IMR-90 (cell line): ENCODE measurements around the gene UPK3B. TPM values are rescaled to one million over a fixed set of nuclear protein-coding genes. Genes with fewer than 3 reads are reported as not detected.
"Not testable (repeated sequence)": the region's sequence is repeated elsewhere in the genome, so short reads cannot be mapped to it uniquely, and the experiment has no call there.

Source experiments
- ATAC-seq: fragments of 200-7000 bp; cut with Tn5 transposase; 2 replicates; pipeline ENCODE4 v1.9.1; 2020; ENCODE audit warnings: low read depth, mild to moderate bottlenecking, moderate library complexity
- BruUV-seq: library from RNA; stranded (reverse); fragments of 400-500 nt; replicated peaks from 2 replicates; lab custom pipeline; 2021; lab: Mats Ljungman, UMichigan
- CTCF ChIA-PET: fragments of 300-600 bp; formaldehyde crosslinking; extraction: SDS; loops from one replicate; lab custom pipeline; 2021; ENCODE audit warnings: antibody characterized with exemption; lab: Yijun Ruan, JAX
- POLR2A ChIA-PET: fragments of 300-600 bp; sonication (Branson Sonifier 250); formaldehyde crosslinking; loops from one replicate; lab custom pipeline; 2022; ENCODE audit warnings: antibody characterized with exemption; ENCODE audit not compliant: unreplicated experiment; lab: Charles Lee
- DNase-seq: peaks from one replicate; pipeline ENCODE4 v3.0.0; 2013
- H2AFZ ChIP-seq: replicated peaks from 2 replicates; pipeline ENCODE3; 2013; ENCODE audit warnings: low read length, mild to moderate bottlenecking; ENCODE audit not compliant: poor library complexity
- H2AK5ac ChIP-seq: 2 replicates; pipeline ENCODE4 v1.6.1; 2013; ENCODE audit warnings: low read depth, low read length, inconsistent platforms
- H2AK9ac ChIP-seq: replicated peaks from 2 replicates; pipeline ENCODE3; 2013; ENCODE audit warnings: mild to moderate bottlenecking, low read depth, low read length, moderate library complexity; ENCODE audit not compliant: poor library complexity
- H2BK120ac ChIP-seq: 2 replicates; pipeline ENCODE4 v1.6.1; 2013; ENCODE audit warnings: low read depth, low read length, inconsistent platforms
- H2BK15ac ChIP-seq: 3 replicates; pipeline ENCODE4 v1.6.1; 2013; ENCODE audit warnings: low read depth, low read length, inconsistent platforms
- H2BK20ac ChIP-seq: 2 replicates; pipeline ENCODE4 v1.6.1; 2013; ENCODE audit warnings: low read depth, mild to moderate bottlenecking, inconsistent platforms, low read length, moderate library complexity
- H2BK5ac ChIP-seq: 2 replicates; pipeline ENCODE4 v1.6.1; 2013; ENCODE audit warnings: mild to moderate bottlenecking, low read depth, low read length, inconsistent platforms; ENCODE audit not compliant: poor library complexity, severe bottlenecking
- H3K14ac ChIP-seq: replicated peaks from 2 replicates; pipeline ENCODE4 v1.6.1; 2013; ENCODE audit warnings: low read depth, low read length, inconsistent platforms
- H3K18ac ChIP-seq: 2 replicates; pipeline ENCODE4 v1.6.1; 2013; ENCODE audit warnings: low read depth, low read length, control low read depth
- H3K23ac ChIP-seq: 2 replicates; pipeline ENCODE4 v1.6.1; 2013; ENCODE audit warnings: low read depth, low read length, inconsistent platforms
- H3K27ac ChIP-seq: 2 replicates; pipeline ENCODE4 v1.5.1; 2013; ENCODE audit warnings: mild to moderate bottlenecking, control low read depth, low read length; ENCODE audit not compliant: insufficient read depth
- H3K27me3 ChIP-seq: 2 replicates; pipeline ENCODE4 v1.6.1; 2013; ENCODE audit warnings: low read length; ENCODE audit not compliant: control insufficient read depth, insufficient read depth
- H3K36me3 ChIP-seq: 2 replicates; pipeline ENCODE4 v1.6.1; 2013; ENCODE audit warnings: low read length, mixed read lengths; ENCODE audit not compliant: control insufficient read depth, insufficient read depth
- H3K4ac ChIP-seq: 2 replicates; pipeline ENCODE4 v1.6.1; 2013; ENCODE audit warnings: low read depth, low read length, inconsistent platforms
- H3K4me1 ChIP-seq: 2 replicates; pipeline ENCODE4 v1.6.1; 2013; ENCODE audit warnings: low read length, mixed read lengths; ENCODE audit not compliant: control insufficient read depth, insufficient read depth
- H3K4me2 ChIP-seq: 2 replicates; pipeline ENCODE4 v1.6.1; 2013; ENCODE audit warnings: low read depth, mild to moderate bottlenecking, control low read depth, low read length, moderate library complexity
- H3K4me3 ChIP-seq: 2 replicates; pipeline ENCODE4 v1.5.1; 2013; ENCODE audit warnings: low read depth, mild to moderate bottlenecking, control low read depth, low read length, moderate library complexity; ENCODE audit not compliant: insufficient read depth
- H3K56ac ChIP-seq: 2 replicates; pipeline ENCODE4 v1.6.1; 2013; ENCODE audit warnings: low read length, inconsistent platforms; ENCODE audit not compliant: insufficient read depth; ENCODE audit errors: extremely low read depth
- H3K79me1 ChIP-seq, 2 experiments: 2 replicates each; pipeline ENCODE4 v1.6.1; 2013; ENCODE audit warnings: low read length in 2 of 2, inconsistent platforms in 1 of 2, low read depth in 1 of 2
- H3K9ac ChIP-seq: 2 replicates; pipeline ENCODE4 v1.6.1; 2013; ENCODE audit warnings: low read depth, low read length, control low read depth
- H3K9me1 ChIP-seq: 2 replicates; pipeline ENCODE4 v1.6.1; 2013; ENCODE audit warnings: low read length, inconsistent platforms; ENCODE audit not compliant: insufficient read depth
- H3K9me3 ChIP-seq: 2 replicates; pipeline ENCODE4 v1.6.1; 2013; ENCODE audit warnings: low read length; ENCODE audit not compliant: control insufficient read depth, insufficient read depth
- H4K20me1 ChIP-seq: 2 replicates; pipeline ENCODE4 v1.6.1; 2013; ENCODE audit warnings: low read length, inconsistent platforms; ENCODE audit not compliant: insufficient read depth
- H4K5ac ChIP-seq: 2 replicates; pipeline ENCODE4 v1.6.1; 2013; ENCODE audit warnings: mild to moderate bottlenecking, low read depth, low read length, control low read depth
- H4K8ac ChIP-seq, 2 experiments: 2 replicates each; pipeline ENCODE4 v1.6.1; 2013; ENCODE audit warnings: low read depth in 2 of 2, low read length in 2 of 2, control low read depth in 1 of 2, inconsistent platforms in 1 of 2
- H4K91ac ChIP-seq: 2 replicates; pipeline ENCODE4 v1.6.1; 2013; ENCODE audit warnings: low read depth, low read length, inconsistent platforms; ENCODE audit not compliant: insufficient read depth
- WGBS, 2 experiments: methylation state at CpG; one replicate each; pipeline versions ENCODE4 v1.1.5 to v1.1.7; 2013; ENCODE audit warnings: missing lambda C conversion rate in 2 of 2; ENCODE audit not compliant: insufficient read length in 1 of 2; ENCODE audit errors: extremely low coverage in 2 of 2; 5-methylcytosine and 5-hydroxymethylcytosine counted together
- dilution Hi-C: fragments of 300-500 bp; cut with HindIII; formaldehyde crosslinking; loops from one replicate; pipeline ENCODE4 v1.14.3; 2018; ENCODE audit warnings: low sequenced_read_pairs; ENCODE audit not compliant: unreplicated experiment
- in situ Hi-C: fragments of 300-500 bp; cut with MboI; formaldehyde crosslinking; loops from 3 replicates; pipeline ENCODE4 v1.14.3; 2019; ENCODE audit warnings: low sequenced_read_pairs, inconsistent platforms, mixed read lengths
- intact Hi-C: fragments of 100-400 bp; cut with micrococcal nuclease; formaldehyde crosslinking; loops from 2 replicates; pipeline ENCODE4 v1.10.0; 2022
- polyA plus RNA-seq, 3 experiments: library from polyadenylated mRNA; depleted of rRNA; stranded (reverse); fragments of >200 nt; gene quantifications; 2 replicates each; pipeline ENCODE4 v1.2.3, GENCODE V29; 2012; ENCODE audit warnings: low replicate concordance in 1 of 3
- total RNA-seq: library from RNA; depleted of rRNA; stranded (reverse); fragments of >200 nt; gene quantifications from 2 replicates; pipeline ENCODE4 v1.2.3, GENCODE V29; 2012

UPK3B gene
- total and polyA plus RNA-seq, 2 of the 4 experiments (the other 2 are of a cell fraction), result 0.26 TPM; not detected in 1

DNA sequence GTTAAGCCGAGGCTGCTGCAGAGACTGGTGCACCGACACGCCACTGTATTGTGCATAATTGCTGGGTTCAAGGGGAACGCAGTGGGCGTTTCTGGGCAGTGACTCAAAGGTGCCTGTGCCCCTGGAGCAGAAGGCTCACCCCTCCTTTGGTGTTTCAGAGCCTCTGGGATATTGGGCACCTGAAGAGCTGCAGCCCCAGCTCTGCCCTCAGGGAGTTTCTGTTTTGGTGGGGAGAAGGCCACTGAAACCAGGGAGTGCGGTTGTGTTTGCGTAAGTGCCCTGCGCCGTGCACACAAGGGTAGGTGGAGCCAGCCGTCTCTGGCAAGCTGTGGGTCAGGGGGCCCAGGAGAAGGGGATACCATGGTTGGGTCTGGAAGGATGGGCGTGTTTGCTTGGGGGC is 34.1 kb upstream of the UPK3B start:
- H4K91ac ChIP-seq, BruUV-seq, H3K36me3 ChIP-seq, H2AK9ac ChIP-seq, H4K8ac ChIP-seq, H3K79me1 ChIP-seq, H2BK20ac ChIP-seq, H3K56ac ChIP-seq, H4K5ac ChIP-seq, ATAC-seq, CTCF ChIA-PET, H3K4me3 ChIP-seq, in situ Hi-C loops, POLR2A ChIA-PET, H3K27ac ChIP-seq, H3K4ac ChIP-seq, H2BK120ac ChIP-seq, H3K18ac ChIP-seq, H3K9me1 ChIP-seq, H2AK5ac ChIP-seq, H3K14ac ChIP-seq, H3K27me3 ChIP-seq, H3K4me2 ChIP-seq, H4K20me1 ChIP-seq, H2BK5ac ChIP-seq, H3K9me3 ChIP-seq, H2AFZ ChIP-seq, H3K23ac ChIP-seq, H3K4me1 ChIP-seq, dilution Hi-C loops, DNase-seq, H3K9ac ChIP-seq, H2BK15ac ChIP-seq, intact Hi-C loops: not testable (repeated sequence)
- WGBS, 2 experiments, result no CpG with 5 or more reads among the region's 11 CpGs

DNA sequence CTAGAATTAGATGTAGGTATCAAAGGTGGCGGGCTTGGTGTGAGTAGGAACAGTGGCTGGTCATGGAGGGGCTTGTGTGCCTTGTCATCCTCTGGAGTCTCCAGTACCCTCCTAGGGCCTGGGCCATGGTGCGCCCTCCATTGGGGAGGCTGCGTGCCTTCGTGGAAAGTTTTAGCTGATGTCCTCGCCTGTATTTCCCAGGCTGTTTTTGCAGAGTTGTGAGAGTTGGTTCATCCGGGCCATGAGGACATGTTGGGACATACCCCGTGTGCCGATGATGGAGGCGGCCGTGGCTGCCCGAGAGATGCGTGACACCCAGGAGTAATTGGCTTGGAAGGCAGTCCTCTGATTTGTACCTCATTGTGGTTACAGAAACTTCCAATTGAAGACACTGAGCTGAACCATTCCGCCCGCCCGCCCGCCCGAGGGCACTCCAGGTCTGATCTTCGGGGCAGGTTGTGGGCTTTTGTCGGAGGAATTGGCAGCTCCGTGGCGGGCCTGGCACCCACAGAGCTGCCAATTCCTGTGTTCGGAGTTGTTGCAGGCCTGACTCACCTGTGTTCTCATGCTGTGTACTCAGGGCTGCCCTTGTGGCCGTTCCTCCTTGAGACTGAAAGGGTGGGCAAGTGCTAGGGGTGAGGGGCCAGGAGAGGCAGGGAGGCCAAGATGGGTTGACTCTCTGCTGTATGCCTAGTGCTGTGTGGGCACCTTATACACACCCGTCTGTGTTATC is 33.4 kb upstream of the UPK3B start:
- H3K36me3 ChIP-seq, H4K91ac ChIP-seq, H4K20me1 ChIP-seq, H3K9ac ChIP-seq, H3K27ac ChIP-seq, H3K4ac ChIP-seq, H3K4me1 ChIP-seq, H3K9me3 ChIP-seq, H3K79me1 ChIP-seq, H4K8ac ChIP-seq, H3K18ac ChIP-seq, H2BK120ac ChIP-seq, H3K9me1 ChIP-seq, H3K4me2 ChIP-seq, H2BK5ac ChIP-seq, in situ Hi-C loops, H3K14ac ChIP-seq, H2AK9ac ChIP-seq, POLR2A ChIA-PET, CTCF ChIA-PET, ATAC-seq, intact Hi-C loops, H2AK5ac ChIP-seq, dilution Hi-C loops, H2BK20ac ChIP-seq, DNase-seq, H2BK15ac ChIP-seq, H3K56ac ChIP-seq, H3K4me3 ChIP-seq, H3K27me3 ChIP-seq, H3K23ac ChIP-seq, H4K5ac ChIP-seq, H2AFZ ChIP-seq, BruUV-seq: not testable (repeated sequence)
- WGBS, 2 experiments, result no CpG with 5 or more reads among the region's 24 CpGs
